Activated naive CD4-positive, alpha-beta T cell treated with anti-CD3 and anti-CD28 coated beads, Interleukin-2, amount 10 ng/mL, durations not matched to agents 5 hours and 36 hours (primary cell): ENCODE measurements around the gene SLC38A6. TPM values are rescaled to one million over a fixed set of nuclear protein-coding genes. Genes with fewer than 3 reads are reported as not detected.

Source experiments
- total RNA-seq, 2 experiments: library from RNA; stranded (reverse); gene quantifications; one replicate each; pipeline ENCODE4 v1.2.3, GENCODE V29; 2021

SLC38A6 gene
- total RNA-seq, result 1 to 10 TPM; 5.7 to 6.8 TPM

DNA sequence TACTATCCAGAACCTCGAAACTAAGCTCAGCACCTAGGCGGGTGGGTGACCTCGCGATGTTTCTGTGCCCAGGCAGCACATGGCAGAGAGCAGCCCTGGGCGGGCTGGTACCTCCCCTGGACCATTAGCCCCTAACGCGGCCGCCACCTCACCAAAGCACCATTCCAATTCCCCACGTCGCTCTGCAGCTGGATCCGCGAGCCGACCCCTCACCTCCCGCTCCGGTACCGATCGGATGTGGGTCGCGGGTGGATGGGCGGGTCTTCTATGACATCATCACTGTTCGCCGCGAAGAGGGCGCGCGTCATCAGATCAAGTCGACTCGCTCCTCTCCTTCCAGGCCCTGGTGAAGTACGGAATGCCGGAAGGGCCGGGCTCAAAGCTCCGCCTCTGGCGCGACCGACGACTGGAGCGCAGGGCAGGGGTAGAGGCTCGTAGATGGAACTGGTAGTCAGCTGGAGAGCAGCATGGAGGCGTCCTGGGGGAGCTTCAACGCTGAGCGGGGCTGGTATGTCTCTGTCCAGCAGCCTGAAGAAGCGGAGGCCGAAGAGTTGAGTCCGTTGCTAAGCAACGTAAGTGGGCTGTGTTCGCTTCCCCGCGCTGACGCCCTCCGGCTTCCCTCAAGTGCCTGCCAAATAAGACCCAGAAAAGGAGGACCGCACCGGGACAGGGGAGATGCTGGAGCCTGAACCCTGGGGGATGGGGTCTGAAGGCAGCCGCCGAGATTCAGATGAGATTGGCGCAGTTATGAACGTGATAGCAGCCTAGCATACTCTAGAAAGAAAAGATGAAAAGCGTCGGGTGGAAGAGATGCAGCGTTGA, at the start of gene SLC38A6, which contains the start of gene TRMT5:
SLC38A6 (plus strand) TSS at position 435 of the 822 bp plus-strand sequence; CDS start at position 468, 33 bp downstream.
TRMT5 (minus strand) TSS at position 269 of the 822 bp plus-strand sequence; CDS start at position 163, 106 bp downstream.

Other genes with a start within 250 kb of the SLC38A6 start
- 10 to 100 TPM; 23.5 to 27.0 TPM for gene MNAT1, start 246.5 kb upstream of the SLC38A6 start, total RNA-seq
- 1 to 10 TPM; 7.9 to 8.3 TPM for gene TRMT5, start 166 bp upstream of the SLC38A6 start, total RNA-seq